ENCODE measurements around the gene MRE11.

MRE11 gene

DNA sequence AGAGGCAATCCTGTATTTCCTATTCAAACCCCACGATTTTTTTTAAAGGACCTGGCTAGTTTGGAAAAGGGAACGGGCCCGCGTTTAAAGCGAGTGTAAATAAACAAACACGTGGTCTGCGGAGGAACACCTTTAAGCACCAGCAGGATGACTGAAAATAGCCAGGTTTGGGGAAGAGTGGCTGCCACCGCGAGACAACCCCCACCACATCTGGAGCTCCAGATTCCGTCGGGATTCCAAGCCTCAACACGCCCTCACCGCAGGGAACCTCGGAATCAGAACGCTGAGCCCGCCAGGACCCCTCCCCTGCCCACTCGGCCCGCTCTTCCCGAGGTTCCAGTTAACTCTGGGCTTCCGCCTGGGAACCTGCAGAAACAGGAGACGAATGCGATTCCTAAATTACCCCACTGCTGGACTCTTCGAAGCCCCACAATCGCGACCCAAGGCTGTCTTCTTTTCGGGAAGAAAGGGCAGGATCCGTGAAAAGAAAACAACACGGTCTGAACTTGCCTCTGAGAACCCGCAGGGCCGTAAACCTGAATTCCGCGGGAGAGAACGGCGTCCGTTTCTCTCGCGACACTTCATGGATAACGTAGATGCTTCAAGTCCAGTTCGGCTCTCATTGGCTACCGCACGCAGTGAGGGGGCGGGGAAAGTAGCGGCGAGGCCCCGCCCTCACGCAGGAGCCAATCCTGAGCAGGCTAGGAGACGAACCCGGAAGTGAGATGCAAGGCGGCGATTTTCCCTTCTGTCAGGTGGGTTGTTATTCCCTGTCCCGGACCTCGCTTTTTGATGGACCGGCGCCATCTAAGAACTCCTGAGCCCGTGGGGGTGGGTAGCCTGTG, at the start of gene MRE11, which contains the start of gene ANKRD49:
Gene MRE11 (minus strand): TSS at position 564 of the 845 bp plus-strand sequence. CDS start 1,043 bp downstream, outside the sequence.
Gene ANKRD49 (plus strand): TSS at position 704 of the 845 bp plus-strand sequence. CDS start 2,710 bp downstream, outside the sequence.
- peak; percentile 96 for DNase-seq (ENCODE audit: low read depth)
- TF ChIP-seq, protein P1, sequence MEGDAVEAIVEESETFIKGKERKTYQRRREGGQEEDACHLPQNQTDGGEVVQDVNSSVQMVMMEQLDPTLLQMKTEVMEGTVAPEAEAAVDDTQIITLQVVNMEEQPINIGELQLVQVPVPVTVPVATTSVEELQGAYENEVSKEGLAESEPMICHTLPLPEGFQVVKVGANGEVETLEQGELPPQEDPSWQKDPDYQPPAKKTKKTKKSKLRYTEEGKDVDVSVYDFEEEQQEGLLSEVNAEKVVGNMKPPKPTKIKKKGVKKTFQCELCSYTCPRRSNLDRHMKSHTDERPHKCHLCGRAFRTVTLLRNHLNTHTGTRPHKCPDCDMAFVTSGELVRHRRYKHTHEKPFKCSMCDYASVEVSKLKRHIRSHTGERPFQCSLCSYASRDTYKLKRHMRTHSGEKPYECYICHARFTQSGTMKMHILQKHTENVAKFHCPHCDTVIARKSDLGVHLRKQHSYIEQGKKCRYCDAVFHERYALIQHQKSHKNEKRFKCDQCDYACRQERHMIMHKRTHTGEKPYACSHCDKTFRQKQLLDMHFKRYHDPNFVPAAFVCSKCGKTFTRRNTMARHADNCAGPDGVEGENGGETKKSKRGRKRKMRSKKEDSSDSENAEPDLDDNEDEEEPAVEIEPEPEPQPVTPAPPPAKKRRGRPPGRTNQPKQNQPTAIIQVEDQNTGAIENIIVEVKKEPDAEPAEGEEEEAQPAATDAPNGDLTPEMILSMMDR (IDR thresholded peaks at IDR 0.05; ENCODE audit: low read depth, low read length, missing control alignments): no peak
- peak within 1 kb of the TSS; percentile 88 for H3K4me3 ChIP-seq (ENCODE audit: low read depth, low read length)
- in situ Hi-C loops (cut with HindIII; ENCODE audit: low sequenced_read_pairs): no loop called here

DNA sequence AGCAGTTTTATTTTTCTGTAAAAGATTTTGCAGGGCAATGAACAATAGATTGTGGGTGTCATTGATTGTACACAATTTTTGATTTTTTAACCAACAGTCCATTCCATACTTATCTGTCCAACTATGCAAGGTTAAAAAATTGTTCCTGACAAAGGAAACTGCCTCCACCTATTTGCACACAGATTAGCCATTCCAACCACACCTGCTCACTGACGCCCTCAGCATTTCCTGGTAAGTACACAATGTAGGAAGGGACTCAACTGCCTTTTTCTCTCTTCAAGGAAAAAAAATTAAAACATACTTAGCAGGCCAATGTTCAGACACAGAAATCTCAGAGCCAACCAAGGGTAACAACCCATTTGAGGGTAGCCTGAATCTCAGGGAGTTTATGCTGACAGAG, 45.8 kb upstream of the MRE11 start:
- DNase-seq (ENCODE audit: low read depth): no peak
- in situ Hi-C loops (cut with HindIII; ENCODE audit: low sequenced_read_pairs): no loop called here
- H3K4me3 ChIP-seq (ENCODE audit: low read depth, low read length): no peak overlapping the region
- TF ChIP-seq, protein P1 (IDR thresholded peaks at IDR 0.05; ENCODE audit: low read depth, low read length, missing control alignments): no peak

DNA sequence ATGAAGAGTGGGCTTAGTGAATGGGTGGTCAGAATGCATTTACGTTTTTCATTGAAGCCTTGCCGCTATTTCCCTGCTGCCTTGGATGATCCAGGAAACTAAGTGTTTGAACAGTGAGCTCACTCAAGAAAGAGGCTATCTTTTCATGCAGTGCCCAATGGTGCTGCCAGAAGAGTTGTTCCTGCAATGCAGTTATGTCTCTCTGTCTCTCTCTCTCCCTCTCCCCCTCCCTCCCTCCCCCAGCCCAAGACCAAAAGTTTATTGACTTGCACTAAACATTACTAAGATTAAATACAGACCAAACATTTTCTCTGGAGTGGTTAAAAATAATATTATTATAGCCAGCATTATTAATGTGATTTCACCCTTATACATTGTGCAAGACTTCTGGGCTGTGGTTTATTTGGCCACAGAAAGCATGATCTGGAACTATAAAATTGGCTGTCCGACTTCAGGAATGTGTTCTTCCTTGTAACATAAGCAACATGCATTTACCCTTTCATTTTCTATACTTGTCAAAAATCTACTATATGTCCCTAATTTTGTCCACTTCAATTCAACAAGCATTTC, 43.5 kb upstream of the MRE11 start:
- peak; percentile 39 for DNase-seq (ENCODE audit: low read depth)
- no peak overlapping the region for H3K4me3 ChIP-seq (ENCODE audit: low read depth, low read length)
- in situ Hi-C loops (cut with HindIII; ENCODE audit: low sequenced_read_pairs): no loop called here
- TF ChIP-seq, protein P1 (IDR thresholded peaks at IDR 0.05; ENCODE audit: low read depth, low read length, missing control alignments): no peak

DNA sequence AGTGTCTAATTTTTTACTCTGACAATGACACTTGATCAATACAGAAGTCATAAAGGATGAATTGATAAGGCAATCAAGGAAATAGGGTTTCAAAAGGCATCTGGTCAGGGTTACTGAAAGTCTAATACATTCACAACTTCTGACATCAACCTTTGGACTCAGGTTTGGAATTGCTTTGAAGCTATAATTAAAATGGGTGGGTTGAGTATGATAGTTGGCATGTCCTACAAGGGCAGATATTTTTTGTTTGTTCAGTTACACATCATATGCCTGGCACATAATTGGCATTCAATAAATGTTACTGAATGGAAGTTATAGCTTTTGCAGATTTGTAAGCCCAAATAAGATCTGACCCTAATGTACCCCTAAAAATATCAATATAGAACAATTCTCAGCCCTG, 42.7 kb upstream of the MRE11 start:
- DNase-seq (ENCODE audit: low read depth): no peak
- H3K4me3 ChIP-seq (ENCODE audit: low read depth, low read length): no peak overlapping the region
- in situ Hi-C loops (cut with HindIII; ENCODE audit: low sequenced_read_pairs): no loop called here
- TF ChIP-seq, protein P1 (IDR thresholded peaks at IDR 0.05; ENCODE audit: low read depth, low read length, missing control alignments): no peak

DNA sequence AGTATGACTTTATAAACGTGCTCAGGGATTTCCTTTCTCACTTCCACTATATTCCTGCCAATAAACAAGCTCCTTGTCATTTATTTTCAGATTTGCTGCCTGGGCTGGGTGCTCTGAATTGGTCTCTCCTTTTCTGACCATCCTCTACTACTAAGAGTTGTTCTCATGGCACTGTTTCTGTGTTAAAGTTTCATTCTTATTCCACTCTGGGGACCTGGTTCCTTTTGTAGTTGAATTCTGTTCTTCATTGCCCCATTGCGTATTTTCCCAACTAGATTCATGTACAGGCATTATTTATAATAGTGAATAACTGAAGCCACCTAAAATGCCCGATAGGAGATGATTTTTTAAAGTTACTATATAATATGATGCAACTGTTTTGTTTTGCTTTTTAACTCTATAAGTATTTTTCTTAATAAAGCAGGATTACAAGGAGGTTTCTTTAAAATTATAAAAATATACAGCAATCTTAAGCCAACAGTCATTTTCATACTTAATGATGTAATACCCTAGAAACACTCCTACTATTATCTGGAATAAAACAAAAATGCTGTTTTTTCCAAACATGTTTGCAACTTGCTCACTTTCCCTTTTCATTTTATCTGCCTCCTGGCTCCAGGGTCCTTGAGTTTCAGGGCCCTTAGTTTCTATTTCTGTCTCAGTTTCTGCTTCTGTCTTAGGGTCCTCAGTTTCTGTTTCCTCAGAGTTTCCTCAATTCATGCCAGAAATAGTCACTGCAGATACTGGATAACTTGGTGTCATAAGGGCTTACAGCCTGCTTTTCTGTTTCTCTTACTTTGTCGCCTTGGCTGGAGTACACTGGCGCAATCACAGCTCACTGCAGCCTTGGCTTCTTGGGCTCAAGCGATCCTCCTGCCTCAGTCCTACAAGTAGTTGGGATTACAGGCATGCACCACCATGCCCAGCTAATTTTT, 40.3 kb upstream of the MRE11 start:
- TF ChIP-seq, protein P1 (IDR thresholded peaks at IDR 0.05; ENCODE audit: low read depth, low read length, missing control alignments): no peak
- in situ Hi-C loops (cut with HindIII; ENCODE audit: low sequenced_read_pairs): no loop called here
- DNase-seq (ENCODE audit: low read depth): no peak
- H3K4me3 ChIP-seq (ENCODE audit: low read depth, low read length): no peak overlapping the region

DNA sequence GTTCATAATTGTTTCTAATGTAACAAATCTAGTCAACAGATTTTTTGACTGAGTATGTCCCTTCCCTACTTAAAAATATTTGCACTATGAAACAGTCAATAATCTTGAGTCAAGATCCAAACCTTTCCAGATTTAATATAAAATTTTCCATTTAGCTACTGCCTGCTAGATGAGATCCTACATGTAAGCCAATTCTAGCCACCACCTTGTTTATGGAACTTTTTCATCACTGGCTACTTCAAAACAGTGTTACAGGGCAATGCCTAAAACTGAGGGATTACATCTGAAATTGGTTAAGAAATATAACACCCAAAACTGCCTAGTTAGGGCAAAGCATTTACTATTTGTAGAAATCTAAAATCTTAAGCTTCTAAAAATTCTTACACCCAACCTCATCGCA, 39.6 kb upstream of the MRE11 start:
- DNase-seq (ENCODE audit: low read depth): no peak
- in situ Hi-C loops (cut with HindIII; ENCODE audit: low sequenced_read_pairs): no loop called here
- H3K4me3 ChIP-seq (ENCODE audit: low read depth, low read length): no peak overlapping the region
- TF ChIP-seq, protein P1 (IDR thresholded peaks at IDR 0.05; ENCODE audit: low read depth, low read length, missing control alignments): no peak
